Gastroesophageal sphincter (tissue), 3 donors: ENCODE data around the gene CLDN15.
"Not testable (repeated sequence)": the region's sequence is repeated elsewhere in the genome, so short reads cannot be mapped to it uniquely, and the experiment has no call there.

ENCODE experiments used
- POLR2A ChIP-seq, 2 donors: fragments of 450-650 bp; IDR thresholded peaks; one replicate each; pipeline ENCODE4 v1.6.1; 2017; ENCODE audit warnings: antibody characterized with exemption in 2 of 2, mild to moderate bottlenecking in 2 of 2, moderate library complexity in 1 of 2
- POLR2AphosphoS5 ChIP-seq: sonication (generic); formaldehyde crosslinking; IDR thresholded peaks from one replicate; pipeline ENCODE4 v1.6.1; 2017; ENCODE audit warnings: antibody characterized with exemption
- TF ChIP-seq, protein P1 (sequence below), 4 experiments: fragments of 200-600 bp in 2 of 4; fragments of 450-650 bp in 2 of 4; sonication (generic) in 1 of 4; IDR thresholded peaks; one replicate each; pipeline ENCODE4 v1.5.1; 2017 to 2019; ENCODE audit warnings: antibody characterized with exemption in 4 of 4, mild to moderate bottlenecking in 2 of 4, moderate library complexity in 2 of 4

DNA sequence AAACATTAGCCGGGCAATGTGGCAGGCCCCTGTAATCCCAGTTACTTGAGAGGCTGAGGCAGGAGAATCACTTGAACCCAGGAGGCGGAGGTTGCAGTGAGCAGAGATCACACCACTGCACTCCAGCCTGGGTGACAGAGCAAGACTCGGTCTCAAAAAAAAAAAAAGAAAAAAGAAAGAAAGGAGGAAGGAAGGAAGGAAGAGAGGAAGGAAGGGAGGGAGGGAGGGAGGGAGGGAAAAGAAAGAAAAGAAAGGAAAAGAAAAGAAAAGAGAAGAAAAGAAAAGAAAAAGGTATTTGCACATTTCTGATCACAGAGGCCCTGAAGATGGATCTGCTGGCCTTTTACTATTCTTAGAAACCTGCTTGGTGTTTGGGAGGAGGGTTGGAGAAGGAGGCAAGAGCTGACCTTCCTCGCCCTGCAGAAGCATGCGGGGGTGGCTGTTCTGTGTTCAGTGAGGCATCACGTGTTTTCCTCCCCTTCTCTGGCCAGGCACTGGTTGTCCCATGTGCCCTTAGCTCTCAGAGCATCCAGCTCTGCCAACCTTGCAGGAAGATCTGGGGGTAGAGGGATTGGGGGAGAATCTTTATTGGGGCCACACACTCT lies 26.6 kb upstream of the CLDN15 start:
- TF ChIP-seq POLR2A (IDR thresholded peaks at IDR 0.05); POLR2AphosphoS5: not testable (repeated sequence)
- TF ChIP-seq, protein P1, sequence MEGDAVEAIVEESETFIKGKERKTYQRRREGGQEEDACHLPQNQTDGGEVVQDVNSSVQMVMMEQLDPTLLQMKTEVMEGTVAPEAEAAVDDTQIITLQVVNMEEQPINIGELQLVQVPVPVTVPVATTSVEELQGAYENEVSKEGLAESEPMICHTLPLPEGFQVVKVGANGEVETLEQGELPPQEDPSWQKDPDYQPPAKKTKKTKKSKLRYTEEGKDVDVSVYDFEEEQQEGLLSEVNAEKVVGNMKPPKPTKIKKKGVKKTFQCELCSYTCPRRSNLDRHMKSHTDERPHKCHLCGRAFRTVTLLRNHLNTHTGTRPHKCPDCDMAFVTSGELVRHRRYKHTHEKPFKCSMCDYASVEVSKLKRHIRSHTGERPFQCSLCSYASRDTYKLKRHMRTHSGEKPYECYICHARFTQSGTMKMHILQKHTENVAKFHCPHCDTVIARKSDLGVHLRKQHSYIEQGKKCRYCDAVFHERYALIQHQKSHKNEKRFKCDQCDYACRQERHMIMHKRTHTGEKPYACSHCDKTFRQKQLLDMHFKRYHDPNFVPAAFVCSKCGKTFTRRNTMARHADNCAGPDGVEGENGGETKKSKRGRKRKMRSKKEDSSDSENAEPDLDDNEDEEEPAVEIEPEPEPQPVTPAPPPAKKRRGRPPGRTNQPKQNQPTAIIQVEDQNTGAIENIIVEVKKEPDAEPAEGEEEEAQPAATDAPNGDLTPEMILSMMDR (IDR thresholded peaks at IDR 0.05) = not testable (repeated sequence)
